HG03060 (cell line): ENCODE results near the gene R3HCC1L.
"Not testable (repeated sequence)": the region's sequence is repeated elsewhere in the genome, so short reads cannot be mapped to it uniquely, and the experiment has no call there.

Experiments used
- ATAC-seq: cut with Tn5 transposase; IDR thresholded peaks from one replicate; pipeline ENCODE4 v1.9.1; 2021; ENCODE audit warnings: low read depth, moderate number of reproducible peaks; ENCODE audit not compliant: unreplicated experiment

The R3HCC1L gene

DNA sequence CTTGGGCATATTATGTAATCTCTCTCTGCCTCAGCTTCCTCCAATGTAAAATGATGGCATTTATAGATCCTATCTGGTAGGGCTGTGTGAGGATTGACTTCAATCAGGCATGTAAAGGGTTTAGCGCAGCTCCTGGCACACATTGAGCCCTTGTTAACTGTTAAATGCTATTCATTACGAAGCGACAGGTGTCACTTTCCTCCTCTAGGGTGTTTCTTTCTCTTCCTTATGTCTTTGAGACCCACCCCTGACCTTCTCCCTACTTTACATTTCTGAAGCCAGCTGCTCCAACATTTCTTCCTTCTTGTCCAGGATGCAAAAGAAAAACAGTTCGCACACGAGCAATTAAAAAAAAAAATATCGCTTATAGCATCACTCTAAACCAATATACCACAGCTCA, 5.7 kb upstream of the R3HCC1L start:
- ATAC-seq, result no peak

DNA sequence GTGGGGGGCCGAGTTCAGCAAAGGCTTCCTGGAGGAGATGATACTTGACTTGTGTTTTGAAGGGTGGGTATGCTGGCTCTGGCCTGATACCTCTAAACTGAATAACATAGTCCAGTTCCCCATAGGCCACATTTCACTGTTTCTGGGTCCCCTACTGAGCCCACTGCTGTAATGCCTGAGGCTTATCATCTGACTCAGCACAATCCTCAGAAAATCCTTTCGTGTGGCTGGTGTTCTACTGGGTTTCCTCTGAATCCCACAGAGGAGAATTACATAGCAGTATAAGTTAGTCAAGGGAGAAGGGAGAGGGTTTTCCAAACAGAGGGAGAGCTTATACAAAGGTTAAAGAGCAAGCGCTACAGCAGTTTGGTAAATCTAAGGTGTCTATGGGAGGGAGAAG, 2.8 kb upstream of the R3HCC1L start:
- no peak for ATAC-seq

DNA sequence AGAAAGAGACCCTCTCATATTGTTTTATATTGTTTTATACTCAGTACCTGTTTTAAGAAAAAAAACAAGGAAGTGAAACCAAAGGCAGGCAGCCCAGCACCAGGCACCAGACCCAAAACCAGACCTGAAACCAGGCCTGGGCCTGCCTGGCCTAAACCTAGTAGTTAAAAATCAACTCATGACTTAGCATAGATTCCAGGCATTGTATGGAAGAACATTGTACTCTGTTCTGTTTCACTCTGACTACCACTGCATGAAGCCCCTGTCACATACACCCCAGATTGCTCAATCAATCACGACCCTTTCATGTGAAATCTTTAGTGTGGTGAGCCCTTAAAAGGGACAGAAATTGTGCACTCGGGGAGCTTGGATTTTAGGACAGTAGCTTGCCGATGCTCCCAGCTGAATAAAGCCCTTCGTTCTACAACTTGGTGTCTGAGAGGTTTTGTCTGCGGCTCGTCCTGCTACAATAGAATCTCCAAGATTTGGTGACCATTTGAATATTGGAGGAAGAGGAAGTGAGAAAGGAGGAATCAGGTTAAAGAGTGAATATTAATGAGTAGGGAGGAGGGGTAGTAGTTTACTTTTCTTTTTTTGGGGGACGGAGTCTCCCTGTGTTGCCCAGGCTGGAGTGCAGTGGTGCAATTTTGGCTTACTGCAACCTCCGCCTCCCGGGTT, 1.2 kb upstream of the R3HCC1L start:
- peak; percentile 43 for ATAC-seq

DNA sequence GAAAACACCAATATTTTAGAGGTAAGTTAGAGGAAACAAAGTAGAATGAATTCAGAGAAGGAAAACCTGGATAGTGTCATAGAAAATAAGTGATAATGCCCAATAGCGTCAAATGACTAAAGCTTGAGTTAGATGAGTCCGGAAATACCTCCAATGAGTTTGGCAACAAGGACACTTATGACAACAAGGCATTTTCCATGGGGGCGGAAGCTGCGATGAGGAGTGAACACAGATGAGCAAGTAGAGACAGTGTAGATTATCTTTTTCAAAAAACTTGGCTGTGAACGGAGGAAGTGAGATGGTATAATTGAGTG, 383 bp upstream of the R3HCC1L start:
- no peak for ATAC-seq

DNA sequence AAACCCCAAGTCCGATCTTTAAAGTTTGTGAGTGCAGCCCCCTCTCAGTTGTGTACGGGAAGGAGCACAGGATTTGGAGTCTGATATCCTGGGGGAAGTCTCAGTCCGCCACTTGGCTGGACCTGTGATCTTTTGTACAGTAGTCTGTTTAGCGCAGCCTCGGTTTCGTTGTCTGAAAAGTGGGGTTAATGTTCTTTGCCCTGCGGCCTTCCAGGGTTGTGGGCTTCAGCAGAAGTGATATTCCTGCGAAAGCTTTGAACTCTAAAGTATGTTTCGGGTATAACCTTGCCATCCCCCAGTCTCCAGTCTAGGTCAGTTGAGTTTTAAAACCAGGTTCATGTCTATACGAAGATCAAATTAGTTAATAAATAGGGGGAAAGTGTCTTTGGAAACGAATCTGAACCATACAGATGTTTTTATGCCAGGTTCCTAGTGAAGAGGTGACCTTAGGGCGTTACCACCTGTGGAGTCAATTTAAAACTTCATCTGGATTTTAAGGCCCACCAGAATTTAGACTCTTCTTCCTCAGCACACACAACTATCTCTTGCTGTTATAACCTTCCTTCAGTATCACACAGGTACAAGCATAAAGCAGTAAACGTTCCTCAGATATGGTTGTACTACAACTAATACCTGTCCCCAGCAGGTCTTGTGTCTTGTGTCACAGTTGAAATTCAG, 904 bp downstream of the R3HCC1L start:
- no peak for ATAC-seq

DNA sequence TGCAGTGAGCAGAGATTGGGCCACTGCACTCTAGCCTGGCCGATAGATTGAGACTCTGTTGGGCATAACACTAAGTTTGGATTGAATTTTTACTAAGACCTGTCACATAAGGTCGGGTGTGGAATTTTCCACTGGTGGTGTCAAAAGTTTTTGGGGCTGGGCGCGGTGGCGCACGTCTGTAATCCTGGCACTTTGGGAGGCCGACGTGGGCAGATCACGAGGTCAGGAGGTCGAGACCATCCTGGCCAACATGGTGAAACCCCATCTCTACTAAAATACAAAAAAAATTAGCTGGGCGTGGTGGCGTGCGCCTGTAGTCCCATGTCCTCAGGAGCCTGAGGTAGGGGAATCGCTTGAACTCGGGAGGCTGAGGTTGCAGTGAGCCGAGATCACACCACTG, 2.3 kb downstream of the R3HCC1L start:
- ATAC-seq, result not testable (repeated sequence)

DNA sequence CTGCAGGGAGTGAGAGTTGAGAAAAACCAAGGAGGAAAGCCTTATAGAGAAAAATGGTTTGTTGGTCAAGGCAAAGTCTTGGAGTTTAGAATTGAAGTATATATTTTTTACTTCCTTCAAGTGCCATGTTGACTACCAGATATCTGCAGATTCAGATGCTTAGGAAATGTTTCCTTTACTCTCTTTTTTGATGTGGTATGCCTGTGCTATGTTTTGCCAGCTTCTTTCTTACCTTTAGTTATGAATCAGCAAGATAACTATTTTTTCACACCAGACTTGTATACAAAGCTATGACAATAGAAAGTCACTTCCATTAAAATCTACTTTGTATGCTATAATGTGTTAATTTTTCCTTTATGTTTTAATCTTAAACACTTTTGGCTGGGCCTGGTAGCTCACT, 3.6 kb downstream of the R3HCC1L start:
- ATAC-seq, result no peak

DNA sequence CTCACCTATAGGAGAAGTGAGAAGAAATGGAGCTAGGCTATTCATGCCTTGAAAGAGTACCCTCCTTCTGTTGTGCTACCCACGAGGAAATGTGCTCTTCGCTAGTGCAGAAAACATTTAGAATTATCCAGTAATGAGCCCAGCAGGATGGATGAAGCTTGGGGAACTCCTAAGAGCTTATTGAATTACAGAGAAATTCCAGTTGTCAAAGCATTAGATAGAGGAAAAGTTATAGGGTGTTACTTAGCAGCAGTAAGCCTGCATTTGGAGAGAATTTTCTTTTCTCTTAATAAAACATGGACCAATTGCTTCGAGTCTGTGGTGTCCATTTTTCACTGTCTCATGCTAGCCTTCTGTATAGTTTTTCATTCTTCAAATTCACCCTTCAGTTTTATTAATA, 5.0 kb downstream of the R3HCC1L start:
- no peak for ATAC-seq

DNA sequence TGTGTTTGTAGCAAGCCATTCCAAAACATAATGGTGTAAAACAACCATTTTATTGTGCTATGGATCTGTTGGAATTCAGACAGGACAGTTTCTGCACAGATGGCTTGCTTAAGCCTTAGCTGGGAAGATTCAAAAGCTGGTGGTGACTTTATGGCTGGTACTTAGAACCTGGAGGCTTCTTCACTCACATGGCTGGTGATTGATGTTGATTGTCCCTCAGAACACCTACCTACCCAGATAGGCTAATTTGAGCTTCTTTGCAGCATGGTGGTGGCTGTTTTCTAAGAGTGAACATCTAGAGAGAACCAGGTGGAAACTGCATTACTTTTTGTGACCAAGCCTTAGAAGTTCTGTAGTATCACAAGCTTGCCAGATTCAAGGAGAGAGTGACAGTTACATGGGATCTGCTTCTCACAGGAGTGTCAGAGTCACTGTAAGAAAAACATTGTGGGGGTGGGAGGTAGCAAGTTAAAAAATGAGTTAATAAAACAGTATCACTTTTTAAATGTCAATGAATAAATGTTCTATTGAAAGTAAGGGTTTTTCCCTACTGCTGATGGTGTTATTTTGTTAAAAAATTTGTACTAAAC, 7.1 kb downstream of the R3HCC1L start:
- no peak for ATAC-seq

DNA sequence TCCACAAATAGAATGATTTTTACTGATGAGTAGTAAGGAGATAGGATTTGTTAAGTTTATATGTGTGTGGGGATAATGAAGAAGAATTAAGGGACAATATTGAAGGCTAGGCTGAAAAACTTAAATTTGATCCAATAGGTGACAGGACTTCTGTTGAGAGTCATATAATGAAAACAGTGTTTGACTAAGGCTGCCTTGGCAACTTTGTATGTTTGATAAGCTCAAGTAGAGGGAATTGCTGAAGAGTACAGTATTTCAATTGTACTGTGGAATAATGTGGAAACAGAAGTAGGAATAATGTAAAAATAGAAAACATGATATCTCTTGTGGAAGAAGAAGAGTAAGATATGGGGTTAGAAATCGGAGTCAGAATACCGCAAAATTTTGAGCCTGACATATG, 10.5 kb downstream of the R3HCC1L start:
- ATAC-seq, result no peak

DNA sequence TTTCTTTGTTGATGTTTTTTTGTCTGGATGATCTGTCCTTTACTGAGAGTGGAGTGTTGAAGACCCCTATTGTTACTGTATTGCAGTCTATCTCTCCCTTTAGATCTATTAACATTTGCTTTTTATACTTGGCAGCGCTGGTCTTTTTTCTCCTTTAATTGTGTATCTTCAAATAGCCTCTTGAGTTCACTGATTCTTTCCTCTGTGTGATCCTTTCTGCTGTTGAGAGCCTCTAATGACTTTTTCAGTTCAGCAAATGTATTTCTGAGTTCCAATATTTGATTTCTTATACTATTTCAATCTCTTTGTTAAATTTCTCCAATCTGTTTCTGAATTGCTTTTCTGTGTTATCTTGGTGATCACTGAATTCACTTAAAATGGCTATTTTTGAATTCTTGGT, 15.4 kb downstream of the R3HCC1L start:
- no peak for ATAC-seq

DNA sequence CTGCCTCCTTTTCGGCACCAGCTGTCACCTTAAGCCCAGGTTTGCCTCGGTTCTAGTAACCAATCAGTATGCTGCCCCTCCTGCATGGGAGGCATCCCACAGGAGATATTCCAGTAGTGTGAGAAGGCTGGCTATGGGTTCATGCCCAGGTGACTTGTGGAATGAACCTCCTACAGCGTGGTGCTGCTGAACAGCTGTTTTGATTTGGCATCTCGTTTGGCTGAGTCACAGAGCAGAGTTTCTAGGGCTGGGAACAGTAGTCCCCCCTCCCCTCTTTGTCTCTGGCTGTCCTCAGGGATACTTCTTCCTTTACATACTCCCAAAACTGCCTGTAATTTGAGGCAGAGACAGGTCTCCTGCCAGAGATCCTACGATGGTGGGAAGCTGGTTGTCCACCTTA, 16.1 kb downstream of the R3HCC1L start:
- ATAC-seq, result no peak

DNA sequence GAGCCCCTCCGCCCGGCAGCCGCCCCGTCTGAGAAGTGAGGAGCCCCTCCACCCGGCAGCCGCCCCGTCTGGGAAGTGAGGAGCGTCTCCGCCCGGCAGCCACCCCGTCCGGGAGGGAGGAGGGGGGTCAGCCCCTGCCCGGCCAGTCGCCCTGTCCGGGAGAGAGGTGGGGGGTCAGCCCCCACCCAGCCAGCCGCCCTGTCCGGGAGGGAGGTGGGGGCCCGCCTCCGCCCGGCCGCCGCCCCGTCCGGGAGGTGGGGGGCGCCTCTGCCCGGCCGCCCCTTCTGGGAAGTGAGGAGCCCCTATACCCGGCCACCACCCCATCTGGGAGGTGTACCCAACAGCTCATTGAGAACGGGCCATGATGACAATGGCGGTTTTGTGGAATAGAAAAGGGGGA, 18.3 kb downstream of the R3HCC1L start:
- not testable (repeated sequence) for ATAC-seq

DNA sequence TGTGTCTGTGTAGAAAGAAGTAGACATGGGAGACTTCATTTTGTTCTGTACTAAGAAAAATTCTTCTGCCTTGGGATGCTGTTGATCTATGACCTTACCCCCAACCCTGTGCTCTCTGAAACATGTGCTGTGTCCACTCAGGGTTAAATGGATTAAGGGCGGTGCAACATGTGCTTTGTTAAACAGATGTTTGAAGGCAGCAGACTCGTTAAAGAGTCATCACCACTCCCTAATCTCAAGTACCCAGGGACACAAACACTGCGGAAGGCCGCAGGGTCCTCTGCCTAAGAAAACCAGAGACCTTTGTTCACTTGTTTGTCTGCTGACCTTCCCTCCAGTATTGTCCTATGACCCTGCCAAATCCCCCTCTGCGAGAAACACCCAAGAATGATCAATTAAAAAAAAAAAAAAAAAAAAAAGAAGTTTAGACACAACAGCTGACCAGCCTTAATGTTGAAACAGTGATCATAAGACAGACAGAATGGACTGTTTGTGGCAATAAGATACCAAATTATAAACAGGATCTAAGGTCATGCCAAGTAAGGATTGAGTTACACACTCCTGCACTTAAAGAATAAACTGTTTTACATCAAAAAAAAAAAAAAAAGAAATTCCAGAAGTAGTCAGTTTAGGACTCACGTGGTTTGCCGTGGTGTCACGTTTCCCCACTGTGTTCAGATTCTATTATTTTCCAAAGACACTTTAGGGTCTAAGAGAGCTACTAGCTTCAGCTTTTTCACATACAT, 18.9 kb downstream of the R3HCC1L start:
- ATAC-seq, result not testable (repeated sequence)

DNA sequence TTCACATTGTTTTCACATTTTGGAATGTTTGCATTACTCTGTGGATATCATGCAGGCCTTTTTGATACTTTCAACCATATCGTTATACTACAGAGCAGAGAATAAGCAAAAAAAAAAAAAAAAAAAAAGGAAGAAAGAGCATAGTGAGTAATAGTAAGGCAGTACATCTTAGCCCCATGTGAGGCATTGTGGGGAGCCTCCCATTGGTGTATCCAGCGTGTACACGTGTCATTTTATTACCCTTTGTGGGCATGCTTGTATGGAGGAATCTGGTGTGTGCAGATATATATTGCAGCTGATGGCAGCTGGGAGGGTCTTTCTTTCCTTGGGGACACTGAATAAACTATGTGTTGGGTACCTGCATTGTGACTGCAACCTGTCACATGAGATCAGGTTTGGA, 19.6 kb downstream of the R3HCC1L start:
- no peak for ATAC-seq

DNA sequence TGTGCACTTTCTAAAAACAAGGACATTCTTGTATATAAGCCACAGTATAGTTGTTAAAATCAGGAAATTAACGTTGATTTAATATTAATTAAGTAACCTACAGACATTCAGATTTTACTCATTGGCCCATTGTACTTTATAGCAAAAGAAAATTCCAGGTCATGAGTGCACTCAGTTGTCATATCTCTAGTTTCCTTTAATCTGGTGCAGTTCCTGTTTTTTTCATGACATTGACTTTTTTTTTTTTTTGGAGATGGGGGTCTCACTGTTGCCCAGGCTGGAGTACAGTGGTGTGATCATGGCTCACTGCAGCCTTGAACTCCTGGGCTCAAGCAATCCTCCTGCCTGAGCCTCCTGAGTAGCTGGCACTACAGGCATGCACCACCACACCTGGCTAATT, 24.1 kb downstream of the R3HCC1L start:
- no peak for ATAC-seq

DNA sequence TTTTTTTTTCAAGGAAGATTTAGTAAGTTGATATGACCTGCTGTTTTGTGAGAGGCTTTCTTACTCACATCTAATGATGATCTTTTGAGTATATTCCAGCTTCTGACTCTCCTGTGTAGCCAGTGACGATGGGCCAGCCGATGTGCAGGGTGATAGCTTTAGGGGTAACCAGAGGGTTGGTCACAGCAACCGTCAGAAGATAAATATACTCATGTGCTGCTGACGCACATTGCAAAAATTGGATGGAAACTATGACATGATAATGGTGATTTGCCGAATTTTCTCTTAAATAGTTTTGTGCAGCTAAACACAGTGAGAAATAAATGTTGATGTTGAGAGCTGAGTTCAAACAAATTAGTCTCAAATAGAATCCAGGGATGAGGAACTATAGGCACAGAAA, 29.5 kb downstream of the R3HCC1L start:
- ATAC-seq, result no peak

DNA sequence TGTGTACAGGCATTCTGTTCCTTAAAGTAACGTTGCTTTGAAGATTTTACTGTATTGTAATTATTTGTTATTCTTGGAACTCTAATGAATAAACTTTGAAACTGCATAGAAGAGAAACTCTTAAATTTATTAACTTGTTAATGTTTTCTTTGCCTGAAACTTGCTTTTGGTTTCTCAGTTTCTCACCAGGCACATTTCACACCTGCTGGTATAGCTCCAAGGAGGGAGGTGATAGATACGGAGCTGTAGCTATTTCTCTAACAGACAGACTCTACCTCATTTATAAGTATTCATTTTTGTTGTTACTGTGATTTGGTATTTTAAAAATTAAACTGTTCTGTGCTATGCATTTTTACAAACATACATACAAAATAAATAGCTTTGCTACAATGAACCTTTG, 32.7 kb downstream of the R3HCC1L start:
- ATAC-seq, result no peak

DNA sequence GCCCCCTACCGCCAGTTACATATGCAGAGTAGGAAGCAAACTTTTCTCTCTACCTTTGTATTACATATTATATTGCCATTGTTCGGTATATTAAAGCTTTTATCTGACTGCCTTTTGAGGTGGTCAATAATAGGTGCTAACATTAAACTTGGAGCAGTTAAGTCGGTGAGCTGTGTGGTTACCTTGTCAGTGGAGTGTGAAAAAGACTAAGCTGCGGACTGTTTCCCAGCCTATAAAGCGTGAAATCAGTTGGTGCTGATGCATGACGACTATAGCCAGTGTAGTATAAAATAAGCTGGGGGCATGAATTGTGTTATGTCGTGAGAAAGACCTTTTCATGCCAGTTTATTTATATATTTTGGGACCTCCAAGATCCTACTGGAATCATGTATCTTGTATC, 33.7 kb downstream of the R3HCC1L start:
- no peak for ATAC-seq

DNA sequence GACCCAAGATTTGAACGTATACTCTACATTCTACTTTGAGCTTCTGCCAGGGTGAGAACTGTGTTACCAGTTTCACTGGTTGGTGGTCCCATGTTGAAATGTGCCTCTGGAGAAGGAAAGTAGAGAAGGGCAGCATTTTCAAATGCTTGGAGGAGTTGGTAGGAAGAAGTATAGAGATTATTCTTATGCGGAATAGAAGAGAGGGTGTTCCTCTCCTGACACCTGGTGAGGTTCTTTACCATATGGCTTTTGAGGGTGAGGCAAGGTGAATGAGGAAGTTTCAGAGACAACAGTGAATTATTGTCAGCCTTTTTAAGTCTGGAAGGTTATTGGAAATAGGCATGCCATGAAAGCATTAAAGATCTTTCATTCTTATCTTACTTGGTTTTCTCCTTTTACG, 34.3 kb downstream of the R3HCC1L start:
- ATAC-seq, result no peak

DNA sequence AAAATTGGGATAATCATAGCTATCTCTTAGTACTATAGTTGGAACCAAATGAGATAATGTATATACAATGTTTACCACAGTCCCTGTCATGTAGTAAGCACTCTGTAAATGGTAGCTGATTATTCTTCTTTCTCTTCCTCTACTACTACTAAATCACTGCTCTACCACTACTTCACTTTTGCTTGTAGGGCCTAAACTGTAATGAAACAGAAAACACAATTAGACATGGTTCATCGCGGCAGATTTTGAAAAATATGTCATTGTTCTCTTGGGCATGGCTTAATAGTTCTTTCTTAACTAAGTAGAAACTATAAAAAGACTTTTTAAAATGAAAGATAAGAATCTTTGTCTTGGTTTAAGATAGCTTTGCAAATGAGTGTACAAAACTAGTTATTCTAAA, 34.9 kb downstream of the R3HCC1L start:
- ATAC-seq, result no peak
